GM23248 (cell line): Measurements from ENCODE around the gene ATP2B2.

ENCODE experiments used
- EZH2 ChIP-seq: fragments of 200-600 bp; sonication (generic); IDR thresholded peaks from 2 replicates; pipeline ENCODE4 v1.6.1; 2018; ENCODE audit warnings: antibody characterized with exemption, mild to moderate bottlenecking; ENCODE audit not compliant: insufficient read depth, poor library complexity, severe bottlenecking
- EZH2phosphoT487 ChIP-seq: fragments of 200-600 bp; sonication (generic); IDR thresholded peaks from 2 replicates; pipeline ENCODE4 v1.6.1; 2018; ENCODE audit warnings: antibody characterized with exemption, moderate library complexity, mild to moderate bottlenecking, low read depth; ENCODE audit not compliant: insufficient read depth

- TF ChIP-seq EZH2 (no peak), EZH2phosphoT487 (no peak)
Observed at GRCh38 chr3:10459954-10460754, 45.2 kb downstream of the ATP2B2 start.
